Measurements from ENCODE around the gene SOAT2.

- TF ChIP-seq CTCF (IDR thresholded peaks at IDR 0.05; ENCODE audit: extremely low read depth in 1 of 2, insufficient read depth in 1 of 2, low read depth in 1 of 2, low read length in 2 of 2): no peak
- no peak for TF ChIP-seq POLR2A (IDR thresholded peaks at IDR 0.05; ENCODE audit: low read depth, low read length)
- no peak for TF ChIP-seq POLR2AphosphoS5 (IDR thresholded peaks at IDR 0.05; ENCODE audit: insufficient read depth, low read depth, low read length)
- TF ChIP-seq MYC (IDR thresholded peaks at IDR 0.05; ENCODE audit: low read depth, low read length): no peak
- no peak for TF ChIP-seq EZH2 (IDR thresholded peaks at IDR 0.05; ENCODE audit: borderline replicate concordance, low read depth, low read length, severe bottlenecking)
- TF ChIP-seq MAX (IDR thresholded peaks at IDR 0.05; ENCODE audit: insufficient read depth, insufficient read length): no peak
- TF ChIP-seq JUN (IDR thresholded peaks at IDR 0.05; ENCODE audit: borderline replicate concordance, insufficient read depth, insufficient read length, low read depth): no peak
- TF ChIP-seq GATA2 (IDR thresholded peaks at IDR 0.05; ENCODE audit: insufficient read depth, insufficient read length, low read depth, low read length): no peak
Observed at GRCh38 chr12:53171725-53172329, 68.5 kb downstream of the SOAT2 start.

Data from endothelial cell of umbilical vein (primary cell).